Nucleus accumbens (tissue), 56 donors: ENCODE measurements around the gene STAU1.
"Not testable (repeated sequence)": the region's sequence is repeated elsewhere in the genome, so short reads cannot be mapped to it uniquely, and the experiment has no call there.

Experiments used
- DNase-seq, 56 donors: peaks; one replicate each; lab custom pipeline; 2025; lab: John Stamatoyannopoulos, UW

Gene STAU1

GRCh38 chr20:49168864-49169263 is 19.3 kb downstream of the STAU1 start:
- DNase-seq, result not testable (repeated sequence)

DNA sequence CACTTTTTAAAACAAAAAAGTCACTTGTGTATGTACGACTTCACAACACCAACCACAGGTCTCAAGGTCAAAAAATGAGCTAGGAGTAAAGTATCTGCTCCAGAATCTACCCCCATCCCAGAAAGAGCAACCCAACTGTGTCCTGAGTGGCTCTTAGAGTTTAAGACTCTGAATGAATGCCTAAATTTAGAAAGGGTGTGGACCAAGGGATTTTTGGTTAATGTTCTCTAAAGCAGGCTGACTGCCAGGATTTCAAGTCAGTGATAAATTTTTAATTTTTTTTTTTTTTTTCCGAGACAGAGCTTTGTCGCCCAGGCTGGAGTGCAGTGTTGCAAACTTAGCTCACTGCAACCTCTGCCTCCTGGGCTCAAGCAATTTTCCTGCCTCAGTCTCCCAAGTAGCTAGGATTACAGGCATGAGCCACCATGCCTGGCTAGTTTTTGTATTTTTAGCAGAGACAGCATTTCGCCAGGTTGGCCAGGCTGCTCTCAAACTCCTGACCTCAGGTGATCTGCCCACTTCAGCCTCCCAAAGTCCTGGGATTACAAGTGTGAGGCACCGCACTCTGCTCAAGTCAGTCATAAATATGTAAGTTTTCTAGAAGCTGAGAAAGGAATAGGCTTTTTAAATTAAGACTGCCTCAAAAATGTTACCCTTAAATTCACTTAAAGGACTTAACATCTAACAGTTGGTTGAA is 20.2 kb downstream of the STAU1 start:
- no peak for DNase-seq

GRCh38 chr20:49166534-49167449 is 21.3 kb downstream of the STAU1 start:
- DNase-seq, result no peak

- peak in 5 of 56 donors; percentile 4 to 29 (median 6) for DNase-seq
These were observed 22.5 kb downstream of the STAU1 start for GRCh38 chr20:49165611-49166010.

DNA sequence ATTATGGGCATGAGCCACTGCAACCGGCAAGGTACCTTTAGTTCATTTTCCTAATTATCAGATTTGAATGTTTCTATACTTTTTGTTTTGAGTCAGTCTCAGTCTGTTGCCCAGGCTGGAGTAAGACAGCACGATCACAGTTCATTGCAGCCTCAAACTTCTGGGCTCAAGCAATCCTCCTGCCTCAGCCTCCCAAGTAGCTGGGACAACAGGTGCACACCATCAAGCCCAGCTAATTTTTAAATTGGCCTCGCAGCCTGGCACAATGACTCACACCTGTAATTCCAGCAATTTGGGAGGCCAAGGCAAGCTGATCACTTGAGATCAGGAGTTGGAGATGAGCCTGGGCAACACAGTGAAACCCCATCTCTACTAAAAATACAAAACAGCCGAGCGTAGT is 24.4 kb downstream of the STAU1 start:
- no peak for DNase-seq

GRCh38 chr20:49161428-49162152 is 26.5 kb downstream of the STAU1 start:
- DNase-seq, result no peak

DNA sequence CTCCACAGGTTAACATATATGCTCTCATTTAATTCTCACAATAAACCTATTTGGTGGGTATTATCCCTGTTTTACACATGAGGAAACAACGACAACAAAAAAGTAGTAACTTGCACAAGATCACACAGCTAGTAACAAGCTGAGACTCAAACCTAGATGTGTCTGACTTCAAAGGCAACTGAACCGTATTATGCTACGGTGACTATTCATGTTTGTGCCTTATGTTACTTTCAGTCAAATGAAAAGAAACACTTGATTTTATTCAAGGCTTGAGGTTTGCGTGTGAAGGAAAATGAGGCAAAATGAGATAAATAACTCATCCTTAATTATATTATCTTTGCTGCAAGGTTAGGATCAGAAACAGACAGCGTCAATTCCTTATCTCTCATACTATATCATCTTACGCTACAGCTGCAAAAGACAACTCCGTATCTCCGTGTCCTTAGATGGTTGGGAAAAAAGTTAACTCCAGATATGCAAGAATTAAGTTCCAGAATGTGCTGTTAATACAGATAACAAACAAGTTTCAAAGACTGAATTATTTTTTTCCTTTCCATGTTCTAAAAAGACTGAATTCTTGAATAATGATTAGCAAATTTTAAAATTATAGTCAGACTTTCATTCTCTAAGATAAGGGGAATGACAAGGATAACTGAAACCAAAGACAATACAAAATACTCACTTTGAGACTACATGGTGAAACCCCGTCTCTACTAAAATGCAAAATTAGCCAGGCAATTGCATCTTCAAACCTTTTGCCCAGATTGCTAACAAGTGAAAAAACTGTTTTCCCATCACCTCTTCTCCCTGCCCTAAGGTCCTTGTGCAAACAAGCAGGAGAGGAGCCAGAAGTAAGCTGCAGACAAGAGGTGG is 27.8 kb downstream of the STAU1 start:
- no peak for DNase-seq

DNA sequence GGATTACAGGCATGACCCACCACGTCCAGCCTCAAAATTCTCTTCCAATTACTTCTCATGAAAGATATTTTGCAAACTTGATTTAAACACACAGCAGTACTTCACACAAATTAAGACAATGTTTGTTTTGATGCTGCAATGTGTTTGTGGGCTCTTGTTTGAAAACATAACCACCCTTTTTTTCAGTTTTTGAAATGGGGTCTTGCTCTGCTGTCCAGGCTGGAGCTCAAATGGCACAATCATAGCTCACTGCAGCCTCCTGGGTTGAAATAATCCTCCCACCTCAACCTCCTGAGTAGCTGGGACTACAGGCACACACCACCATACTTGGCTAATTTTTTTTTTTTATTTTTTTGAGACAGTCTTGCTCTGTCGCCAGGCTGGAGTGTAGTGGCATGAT is 31.0 kb downstream of the STAU1 start:
- no peak for DNase-seq

GRCh38 chr20:49156481-49156880 is 31.7 kb downstream of the STAU1 start:
- no peak for DNase-seq

GRCh38 chr20:49151436-49151835 is 36.7 kb downstream of the STAU1 start:
- peak in 6 of 56 donors; percentile 2 to 22 (median 7) for DNase-seq

DNA sequence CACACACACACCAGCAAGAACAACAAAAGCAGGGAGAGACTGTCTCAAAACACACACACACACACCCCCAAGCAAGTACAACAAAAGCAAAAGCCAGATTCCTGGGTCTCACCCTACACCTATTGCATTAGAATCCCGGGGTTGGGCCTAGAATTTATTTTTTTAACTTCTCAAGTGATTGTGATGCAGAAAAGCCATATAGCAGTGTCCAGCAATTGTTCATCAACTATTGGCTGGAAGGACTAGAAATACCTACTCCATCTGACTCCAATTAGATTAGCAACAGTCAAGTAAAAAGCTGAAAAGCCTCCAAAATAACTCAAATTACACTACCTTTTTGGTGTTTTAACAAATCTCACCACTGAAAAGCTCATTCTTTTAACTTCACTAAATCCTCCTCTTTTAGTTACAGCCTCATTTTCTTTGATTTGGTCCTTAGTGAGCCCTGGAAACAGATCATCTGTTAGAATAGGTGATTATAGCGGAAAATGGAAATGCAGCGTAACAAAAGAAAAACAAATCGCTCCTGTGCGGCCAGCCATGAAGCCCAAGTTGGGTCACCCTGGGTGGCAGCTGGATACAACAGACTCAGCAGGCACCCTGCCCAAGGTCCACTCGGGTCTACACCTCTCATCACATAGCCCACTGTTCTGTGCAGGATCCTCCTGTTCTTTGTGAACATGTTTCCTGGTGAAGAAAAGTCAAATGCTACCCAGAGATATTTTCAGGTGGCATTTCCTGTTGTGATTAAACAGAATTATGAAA is 38.7 kb downstream of the STAU1 start:
- no peak for DNase-seq

GRCh38 chr20:49148601-49149000 is 39.5 kb downstream of the STAU1 start:
- no peak for DNase-seq

DNA sequence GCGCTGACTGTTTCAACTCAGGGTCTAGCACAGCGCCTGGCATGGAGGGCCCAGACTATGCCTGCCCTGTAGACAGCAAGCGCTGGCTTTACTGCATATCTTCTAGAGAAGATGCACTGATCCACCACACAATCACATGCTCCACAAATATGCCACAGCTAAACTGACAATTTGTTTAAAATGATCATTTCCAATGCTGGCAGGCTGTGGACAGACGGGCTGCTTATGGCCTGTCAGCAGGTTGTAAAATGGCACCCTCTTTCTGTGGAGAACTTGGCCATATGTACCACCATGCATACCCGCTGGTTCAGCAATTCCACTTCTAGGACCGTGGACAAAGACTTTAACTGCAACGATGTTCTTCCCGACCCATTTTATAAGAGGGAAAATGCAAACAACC is 40.8 kb downstream of the STAU1 start:
- no peak for DNase-seq

DNA sequence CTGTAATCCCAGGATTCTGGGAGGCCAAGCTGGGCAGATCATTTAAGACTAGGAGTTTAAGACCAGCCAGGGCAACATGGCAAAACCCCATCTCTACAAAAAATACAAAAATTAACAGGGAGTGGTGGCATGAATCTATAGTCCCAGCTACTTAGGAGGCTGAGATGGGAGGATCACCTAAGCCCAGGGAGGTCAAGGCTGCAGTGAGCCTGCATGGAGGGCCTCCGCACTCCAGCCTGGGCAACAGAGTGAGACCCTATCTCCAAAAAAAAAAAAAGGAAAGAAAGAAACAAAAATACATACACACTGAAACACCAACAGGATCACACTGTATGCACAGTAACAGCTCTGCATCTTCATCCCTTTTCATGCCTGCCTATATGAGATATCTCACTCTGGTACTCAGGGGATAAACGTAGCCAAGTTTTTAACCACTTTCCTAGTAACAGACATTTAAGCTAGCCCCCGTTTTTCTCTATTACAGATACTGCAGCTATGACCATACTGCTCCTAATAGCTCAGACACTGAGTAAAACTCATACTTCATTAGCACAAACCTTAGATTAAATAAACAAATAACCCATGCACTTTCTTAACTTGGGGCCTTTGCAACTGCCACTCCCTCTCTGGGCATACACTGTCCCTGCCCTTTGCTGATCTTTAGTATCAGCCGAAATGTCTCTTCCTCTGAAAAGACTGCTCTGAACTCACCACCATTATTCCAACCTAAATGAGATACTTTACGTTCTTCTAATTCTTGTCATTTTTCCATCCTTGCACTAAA is 41.5 kb downstream of the STAU1 start:
- DNase-seq, result no peak

- DNase-seq, result no peak
These were observed 47.3 kb downstream of the STAU1 start for GRCh38 chr20:49140834-49141233.

- DNase-seq, result no peak
These were observed 47.7 kb downstream of the STAU1 start for GRCh38 chr20:49140411-49140810.

DNA sequence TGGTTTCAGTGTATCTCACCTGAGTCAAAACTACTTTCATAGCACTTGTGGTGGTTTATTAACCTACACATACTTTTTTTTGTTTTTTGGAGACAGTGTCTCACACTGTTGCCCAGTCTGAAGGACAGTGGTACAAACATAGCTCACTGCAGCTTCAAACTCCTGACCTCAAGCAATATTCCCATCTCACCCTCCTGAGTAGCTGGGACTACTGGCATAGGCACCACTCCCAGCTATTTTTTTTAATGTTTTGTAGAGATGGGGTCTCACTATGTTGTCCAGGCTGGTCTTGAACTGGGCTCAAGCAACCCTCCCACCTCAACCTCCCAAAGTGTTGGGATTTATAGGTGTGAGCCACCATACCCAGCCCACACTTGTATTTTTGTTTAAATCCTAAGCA is 49.7 kb downstream of the STAU1 start:
- DNase-seq, result no peak

DNA sequence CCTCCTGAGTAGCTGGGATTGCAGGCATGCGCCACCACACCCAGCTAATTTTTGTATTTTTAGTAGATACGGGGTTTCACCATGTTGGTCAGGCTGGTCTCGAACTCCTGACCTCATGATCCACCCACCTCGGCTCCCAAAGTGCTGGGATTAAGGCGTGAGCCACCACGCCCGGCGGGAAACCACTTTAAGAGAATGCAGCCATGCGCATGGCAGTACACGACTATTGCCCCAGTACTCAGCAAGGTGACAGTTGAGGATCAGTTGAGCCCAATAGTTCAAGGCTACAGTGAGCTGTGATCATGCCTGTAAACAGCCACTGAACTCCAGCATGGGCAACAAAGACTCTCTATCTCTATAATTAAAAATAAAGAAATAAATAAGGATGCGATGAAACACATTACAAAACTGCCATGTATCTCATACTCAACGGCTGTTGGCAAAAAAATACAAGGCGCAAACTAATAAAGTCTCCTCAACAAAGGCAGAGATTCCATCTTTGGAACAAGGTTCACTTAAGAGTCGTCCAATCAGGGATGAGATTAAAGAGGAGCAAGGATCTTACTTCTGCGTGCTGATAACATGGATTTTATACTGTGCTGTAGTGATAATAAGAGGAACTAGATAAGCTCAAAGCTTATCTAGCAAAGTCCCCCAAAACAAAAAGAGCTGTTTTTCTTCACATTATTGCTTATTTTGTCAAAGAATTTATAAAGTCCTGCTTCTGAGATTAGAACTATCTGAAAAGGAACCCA is 51.1 kb downstream of the STAU1 start:
- no peak for DNase-seq
